SK-N-SH treated with all-trans-retinoic acid at 6 μM for 48 hours (cell line): ENCODE data around the gene DPH3.

Experiments
- ATAC-seq: fragments of 200-7000 bp; cut with Tn5 transposase; 3 replicates; pipeline ENCODE4 v1.9.1; 2020; ENCODE audit warnings: mild to moderate bottlenecking, moderate library complexity
- ARNTL ChIP-seq: fragments of 450-650 bp; formaldehyde crosslinking; IDR thresholded peaks from 2 replicates; pipeline ENCODE4 v1.5.0; 2020; ENCODE audit warnings: low read depth, mild to moderate bottlenecking, moderate library complexity, borderline replicate concordance
- CSDC2 ChIP-seq: fragments of 250-450 bp; sonication (Bioruptor Pico); IDR thresholded peaks from 2 replicates; pipeline ENCODE4 v1.5.0; 2020; ENCODE audit warnings: mild to moderate bottlenecking, moderate library complexity
- ESRRG ChIP-seq: fragments of 250-450 bp; sonication (Bioruptor Pico); IDR thresholded peaks from 2 replicates; pipeline ENCODE4 v1.6.1; 2021; ENCODE audit warnings: mild to moderate bottlenecking
- GLIS3 ChIP-seq: fragments of 250-450 bp; sonication (Bioruptor Pico); IDR thresholded peaks from 2 replicates; pipeline ENCODE4 v1.5.0; 2020; ENCODE audit warnings: mild to moderate bottlenecking, moderate library complexity
- ISL1 ChIP-seq: fragments of 250-450 bp; sonication (Bioruptor Pico); IDR thresholded peaks from 2 replicates; pipeline ENCODE4 v2.1.2; 2022; ENCODE audit warnings: mild to moderate bottlenecking, moderate library complexity
- OSR1 ChIP-seq: fragments of 250-450 bp; sonication (Bioruptor Pico); IDR thresholded peaks from 2 replicates; pipeline ENCODE4 v1.8.0; 2022; ENCODE audit warnings: moderate library complexity, mild to moderate bottlenecking, inconsistent platforms
- RARB ChIP-seq: fragments of 250-450 bp; sonication (Bioruptor Pico); IDR thresholded peaks from 2 replicates; pipeline ENCODE4 v1.8.0; 2021; ENCODE audit warnings: mild to moderate bottlenecking, moderate library complexity
- SNAI2 ChIP-seq: fragments of 250-450 bp; sonication (Bioruptor Pico); IDR thresholded peaks from 2 replicates; pipeline ENCODE4 v1.5.0; 2020; ENCODE audit warnings: mild to moderate bottlenecking, moderate library complexity
- TOX ChIP-seq: fragments of 250-450 bp; sonication (Bioruptor Pico); IDR thresholded peaks from 2 replicates; pipeline ENCODE4 v1.8.0; 2021; ENCODE audit warnings: mild to moderate bottlenecking, moderate library complexity, borderline replicate concordance
- ZFP30 ChIP-seq: fragments of 450-650 bp; formaldehyde crosslinking; IDR thresholded peaks from 2 replicates; pipeline ENCODE4 v1.5.0; 2022; ENCODE audit warnings: mild to moderate bottlenecking, moderate library complexity
- ZNF565 ChIP-seq: fragments of 450-650 bp; formaldehyde crosslinking; conservative IDR thresholded peaks from 2 replicates; pipeline ENCODE4 v1.5.0; 2020; ENCODE audit warnings: low read depth, mild to moderate bottlenecking, moderate library complexity
- ZNF70 ChIP-seq: fragments of 450-650 bp; formaldehyde crosslinking; IDR thresholded peaks from 2 replicates; pipeline ENCODE4 v1.5.0; 2020; ENCODE audit warnings: mild to moderate bottlenecking, moderate library complexity
- ZNF8 ChIP-seq: fragments of 450-650 bp; formaldehyde crosslinking; IDR thresholded peaks from 2 replicates; pipeline ENCODE4 v1.5.0; 2020; ENCODE audit warnings: mild to moderate bottlenecking, moderate library complexity
- TF ChIP-seq, protein P1 (sequence below): fragments of 250-450 bp; sonication (Bioruptor Pico); IDR thresholded peaks from 2 replicates; pipeline ENCODE4 v1.5.1; 2021; ENCODE audit warnings: mild to moderate bottlenecking, moderate library complexity
- TF ChIP-seq, protein P2 (sequence below): fragments of 250-450 bp; sonication (Bioruptor Pico); IDR thresholded peaks from 2 replicates; pipeline ENCODE4 v1.5.0; 2020; ENCODE audit warnings: mild to moderate bottlenecking, moderate library complexity

DPH3 gene

GRCh38 chr3:16295298-16295890 lies 30.7 kb upstream of the DPH3 start:
- TF ChIP-seq ARNTL (CRISPR knock-in tag) (no peak), RARB (CRISPR knock-in tag) (no peak), SNAI2 (CRISPR knock-in tag) (no peak), ZNF70 (no peak), OSR1 (no peak), ZNF565 (CRISPR knock-in tag) (no peak), ESRRG (CRISPR knock-in tag) (no peak), GLIS3 (no peak), ZNF8 (no peak), CSDC2 (CRISPR knock-in tag) (no peak), TOX (CRISPR knock-in tag) (no peak)
- TF ChIP-seq, protein P1, sequence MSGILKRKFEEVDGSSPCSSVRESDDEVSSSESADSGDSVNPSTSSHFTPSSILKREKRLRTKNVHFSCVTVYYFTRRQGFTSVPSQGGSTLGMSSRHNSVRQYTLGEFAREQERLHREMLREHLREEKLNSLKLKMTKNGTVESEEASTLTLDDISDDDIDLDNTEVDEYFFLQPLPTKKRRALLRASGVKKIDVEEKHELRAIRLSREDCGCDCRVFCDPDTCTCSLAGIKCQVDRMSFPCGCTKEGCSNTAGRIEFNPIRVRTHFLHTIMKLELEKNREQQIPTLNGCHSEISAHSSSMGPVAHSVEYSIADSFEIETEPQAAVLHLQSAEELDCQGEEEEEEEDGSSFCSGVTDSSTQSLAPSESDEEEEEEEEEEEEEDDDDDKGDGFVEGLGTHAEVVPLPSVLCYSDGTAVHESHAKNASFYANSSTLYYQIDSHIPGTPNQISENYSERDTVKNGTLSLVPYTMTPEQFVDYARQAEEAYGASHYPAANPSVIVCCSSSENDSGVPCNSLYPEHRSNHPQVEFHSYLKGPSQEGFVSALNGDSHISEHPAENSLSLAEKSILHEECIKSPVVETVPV (CRISPR knock-in tag), result no peak
- TF ChIP-seq, protein P2, sequence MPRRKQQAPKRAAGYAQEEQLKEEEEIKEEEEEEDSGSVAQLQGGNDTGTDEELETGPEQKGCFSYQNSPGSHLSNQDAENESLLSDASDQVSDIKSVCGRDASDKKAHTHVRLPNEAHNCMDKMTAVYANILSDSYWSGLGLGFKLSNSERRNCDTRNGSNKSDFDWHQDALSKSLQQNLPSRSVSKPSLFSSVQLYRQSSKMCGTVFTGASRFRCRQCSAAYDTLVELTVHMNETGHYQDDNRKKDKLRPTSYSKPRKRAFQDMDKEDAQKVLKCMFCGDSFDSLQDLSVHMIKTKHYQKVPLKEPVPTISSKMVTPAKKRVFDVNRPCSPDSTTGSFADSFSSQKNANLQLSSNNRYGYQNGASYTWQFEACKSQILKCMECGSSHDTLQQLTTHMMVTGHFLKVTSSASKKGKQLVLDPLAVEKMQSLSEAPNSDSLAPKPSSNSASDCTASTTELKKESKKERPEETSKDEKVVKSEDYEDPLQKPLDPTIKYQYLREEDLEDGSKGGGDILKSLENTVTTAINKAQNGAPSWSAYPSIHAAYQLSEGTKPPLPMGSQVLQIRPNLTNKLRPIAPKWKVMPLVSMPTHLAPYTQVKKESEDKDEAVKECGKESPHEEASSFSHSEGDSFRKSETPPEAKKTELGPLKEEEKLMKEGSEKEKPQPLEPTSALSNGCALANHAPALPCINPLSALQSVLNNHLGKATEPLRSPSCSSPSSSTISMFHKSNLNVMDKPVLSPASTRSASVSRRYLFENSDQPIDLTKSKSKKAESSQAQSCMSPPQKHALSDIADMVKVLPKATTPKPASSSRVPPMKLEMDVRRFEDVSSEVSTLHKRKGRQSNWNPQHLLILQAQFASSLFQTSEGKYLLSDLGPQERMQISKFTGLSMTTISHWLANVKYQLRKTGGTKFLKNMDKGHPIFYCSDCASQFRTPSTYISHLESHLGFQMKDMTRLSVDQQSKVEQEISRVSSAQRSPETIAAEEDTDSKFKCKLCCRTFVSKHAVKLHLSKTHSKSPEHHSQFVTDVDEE (CRISPR knock-in tag), result no peak
- ATAC-seq, result no peak

DNA sequence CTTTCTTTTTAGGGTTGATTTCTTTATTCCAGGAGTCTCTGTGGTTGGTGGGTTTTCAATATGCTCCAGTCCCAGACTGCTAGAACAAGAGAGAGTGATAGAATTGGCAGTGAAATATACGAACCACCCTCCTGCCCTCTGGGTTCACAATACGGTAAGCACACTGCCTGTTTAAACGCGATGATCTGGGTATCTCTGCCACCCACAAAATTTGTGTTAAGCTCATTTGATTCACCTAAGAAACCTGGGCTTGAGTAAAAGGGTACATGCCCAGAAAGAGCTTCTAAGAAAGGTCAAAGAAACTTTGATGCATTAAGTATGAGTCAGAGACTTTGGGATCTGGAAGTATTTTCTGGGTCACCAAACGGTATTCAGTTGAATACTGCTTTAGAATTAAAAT lies 30.1 kb upstream of the DPH3 start:
- TF ChIP-seq ZNF70 (no peak), ZFP30 (CRISPR knock-in tag) (no peak)
- TF ChIP-seq, protein P2 (CRISPR knock-in tag), result no peak
- ATAC-seq, result no peak

DNA sequence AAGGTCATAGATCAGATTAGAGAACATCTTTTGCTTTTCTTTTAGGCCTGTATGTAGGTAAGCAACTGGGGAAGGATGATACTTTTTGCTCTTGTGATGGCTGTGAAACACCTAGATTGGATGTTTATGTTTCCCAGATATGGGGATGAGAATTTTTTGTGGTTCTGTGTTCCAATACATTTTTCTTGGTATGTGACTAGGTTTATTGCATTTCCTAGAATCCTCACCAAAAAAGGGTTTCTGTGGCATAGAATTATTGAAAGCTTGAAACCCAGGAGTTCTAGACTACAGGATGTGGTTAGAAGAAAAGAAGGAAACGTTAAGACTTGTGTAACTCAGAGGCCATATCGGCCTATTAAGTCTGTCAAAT lies 26.1 kb upstream of the DPH3 start:
- ATAC-seq, result peak; percentile 24; the same call in 1 of the 3 replicates
- no peak for TF ChIP-seq ZNF70
- TF ChIP-seq CSDC2 (CRISPR knock-in tag), result no peak
- no peak for TF ChIP-seq ZNF8
- TF ChIP-seq TOX (CRISPR knock-in tag), result no peak

- ATAC-seq, result peak; percentile 87
- TF ChIP-seq, protein P2 (CRISPR knock-in tag), result no peak
- TF ChIP-seq ISL1 (CRISPR knock-in tag), result no peak
- TF ChIP-seq, protein P1 (CRISPR knock-in tag), result no peak
- no peak for TF ChIP-seq CSDC2 (CRISPR knock-in tag)
- TF ChIP-seq ESRRG (CRISPR knock-in tag), result no peak
- TF ChIP-seq RARB (CRISPR knock-in tag), result no peak
- TF ChIP-seq, all 23 proteins: peak for 0
Measured at GRCh38 chr3:16290007-16290826, 25.5 kb upstream of the DPH3 start.
